ENCODE data around the gene MPPED2. TPM values are rescaled to one million over a fixed set of nuclear protein-coding genes. Genes with fewer than 3 reads are reported as not detected.

MPPED2 gene
- total RNA-seq, 1 experiment from 2014 or later = 2.4 TPM

DNA sequence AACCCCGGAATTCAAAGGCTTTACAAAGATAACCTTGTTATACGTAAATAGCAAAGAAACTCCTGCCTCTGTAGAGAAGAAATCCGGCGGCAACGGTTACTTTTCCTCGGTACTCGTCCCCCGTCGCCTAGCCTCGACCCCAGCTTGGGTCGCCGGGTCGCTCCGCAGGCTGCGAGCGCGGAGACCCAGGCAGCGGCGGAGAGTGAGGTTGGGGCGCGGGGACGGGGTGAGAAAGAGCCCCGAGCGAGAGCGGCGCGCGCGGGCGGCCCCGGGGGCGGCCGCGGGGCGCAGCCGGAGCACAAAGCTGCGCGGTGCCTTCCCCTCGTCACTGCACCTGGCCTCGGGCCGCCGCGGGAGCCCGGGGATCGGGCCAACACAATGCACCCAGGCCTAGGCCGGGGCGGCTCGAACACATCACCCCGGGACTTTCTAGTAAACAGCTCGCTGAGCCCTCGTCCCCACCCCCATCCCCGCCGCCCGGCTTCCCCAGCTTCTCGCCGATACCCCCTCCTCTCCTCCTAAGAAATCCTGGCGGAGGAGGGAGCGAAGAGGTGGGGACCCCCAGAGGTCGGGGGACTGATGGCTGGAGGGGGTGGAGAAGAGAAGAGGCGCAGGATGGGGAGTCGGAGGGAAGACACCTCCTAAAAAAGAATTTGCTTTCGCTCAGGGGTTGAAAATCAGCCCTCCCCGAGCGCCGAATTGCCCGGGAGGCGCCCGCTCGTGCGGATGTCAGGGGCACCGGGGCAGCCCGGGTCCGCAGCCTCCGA is 845 bp downstream of the MPPED2 start (continued):
- TF ChIP-seq, protein P1, sequence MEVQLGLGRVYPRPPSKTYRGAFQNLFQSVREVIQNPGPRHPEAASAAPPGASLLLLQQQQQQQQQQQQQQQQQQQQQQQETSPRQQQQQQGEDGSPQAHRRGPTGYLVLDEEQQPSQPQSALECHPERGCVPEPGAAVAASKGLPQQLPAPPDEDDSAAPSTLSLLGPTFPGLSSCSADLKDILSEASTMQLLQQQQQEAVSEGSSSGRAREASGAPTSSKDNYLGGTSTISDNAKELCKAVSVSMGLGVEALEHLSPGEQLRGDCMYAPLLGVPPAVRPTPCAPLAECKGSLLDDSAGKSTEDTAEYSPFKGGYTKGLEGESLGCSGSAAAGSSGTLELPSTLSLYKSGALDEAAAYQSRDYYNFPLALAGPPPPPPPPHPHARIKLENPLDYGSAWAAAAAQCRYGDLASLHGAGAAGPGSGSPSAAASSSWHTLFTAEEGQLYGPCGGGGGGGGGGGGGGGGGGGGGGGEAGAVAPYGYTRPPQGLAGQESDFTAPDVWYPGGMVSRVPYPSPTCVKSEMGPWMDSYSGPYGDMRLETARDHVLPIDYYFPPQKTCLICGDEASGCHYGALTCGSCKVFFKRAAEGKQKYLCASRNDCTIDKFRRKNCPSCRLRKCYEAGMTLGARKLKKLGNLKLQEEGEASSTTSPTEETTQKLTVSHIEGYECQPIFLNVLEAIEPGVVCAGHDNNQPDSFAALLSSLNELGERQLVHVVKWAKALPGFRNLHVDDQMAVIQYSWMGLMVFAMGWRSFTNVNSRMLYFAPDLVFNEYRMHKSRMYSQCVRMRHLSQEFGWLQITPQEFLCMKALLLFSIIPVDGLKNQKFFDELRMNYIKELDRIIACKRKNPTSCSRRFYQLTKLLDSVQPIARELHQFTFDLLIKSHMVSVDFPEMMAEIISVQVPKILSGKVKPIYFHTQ (CRISPR knock-in tag; IDR thresholded peaks at IDR 0.05) = no peak
- TF ChIP-seq TEAD1 (CRISPR knock-in tag; IDR thresholded peaks at IDR 0.05) = no peak

GRCh38 chr11:30583476-30584280 is 2.5 kb downstream of the MPPED2 start:
- CTCF ChIA-PET = no interaction called here
- DNase-seq (ENCODE audit: low spot score) (peak; percentile 35), ATAC-seq (peak; percentile 4)
- TF ChIP-seq, protein P2, sequence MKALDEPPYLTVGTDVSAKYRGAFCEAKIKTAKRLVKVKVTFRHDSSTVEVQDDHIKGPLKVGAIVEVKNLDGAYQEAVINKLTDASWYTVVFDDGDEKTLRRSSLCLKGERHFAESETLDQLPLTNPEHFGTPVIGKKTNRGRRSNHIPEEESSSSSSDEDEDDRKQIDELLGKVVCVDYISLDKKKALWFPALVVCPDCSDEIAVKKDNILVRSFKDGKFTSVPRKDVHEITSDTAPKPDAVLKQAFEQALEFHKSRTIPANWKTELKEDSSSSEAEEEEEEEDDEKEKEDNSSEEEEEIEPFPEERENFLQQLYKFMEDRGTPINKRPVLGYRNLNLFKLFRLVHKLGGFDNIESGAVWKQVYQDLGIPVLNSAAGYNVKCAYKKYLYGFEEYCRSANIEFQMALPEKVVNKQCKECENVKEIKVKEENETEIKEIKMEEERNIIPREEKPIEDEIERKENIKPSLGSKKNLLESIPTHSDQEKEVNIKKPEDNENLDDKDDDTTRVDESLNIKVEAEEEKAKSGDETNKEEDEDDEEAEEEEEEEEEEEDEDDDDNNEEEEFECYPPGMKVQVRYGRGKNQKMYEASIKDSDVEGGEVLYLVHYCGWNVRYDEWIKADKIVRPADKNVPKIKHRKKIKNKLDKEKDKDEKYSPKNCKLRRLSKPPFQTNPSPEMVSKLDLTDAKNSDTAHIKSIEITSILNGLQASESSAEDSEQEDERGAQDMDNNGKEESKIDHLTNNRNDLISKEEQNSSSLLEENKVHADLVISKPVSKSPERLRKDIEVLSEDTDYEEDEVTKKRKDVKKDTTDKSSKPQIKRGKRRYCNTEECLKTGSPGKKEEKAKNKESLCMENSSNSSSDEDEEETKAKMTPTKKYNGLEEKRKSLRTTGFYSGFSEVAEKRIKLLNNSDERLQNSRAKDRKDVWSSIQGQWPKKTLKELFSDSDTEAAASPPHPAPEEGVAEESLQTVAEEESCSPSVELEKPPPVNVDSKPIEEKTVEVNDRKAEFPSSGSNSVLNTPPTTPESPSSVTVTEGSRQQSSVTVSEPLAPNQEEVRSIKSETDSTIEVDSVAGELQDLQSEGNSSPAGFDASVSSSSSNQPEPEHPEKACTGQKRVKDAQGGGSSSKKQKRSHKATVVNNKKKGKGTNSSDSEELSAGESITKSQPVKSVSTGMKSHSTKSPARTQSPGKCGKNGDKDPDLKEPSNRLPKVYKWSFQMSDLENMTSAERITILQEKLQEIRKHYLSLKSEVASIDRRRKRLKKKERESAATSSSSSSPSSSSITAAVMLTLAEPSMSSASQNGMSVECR (CRISPR knock-in tag; IDR thresholded peaks at IDR 0.05; ENCODE audit: borderline replicate concordance) = no peak
- 0 out of 2 replicates have a peak, but pooled peaks have one; percentile 26 for TF ChIP-seq MAX (CRISPR knock-in tag; IDR thresholded peaks at IDR 0.05)
- POLR2A ChIA-PET = no interaction called here
- peak overlapping the region; percentile 86 for H3K4me3 Mint-ChIP-seq
- H3K27me3 Mint-ChIP-seq (ENCODE audit: low read depth) = peaks cover 66% of the 10 kb centered on the region
- peaks cover 6% of the 10 kb centered on the region for H3K36me3 Mint-ChIP-seq
- H3K4me1 Mint-ChIP-seq = peaks cover 26% of the 10 kb centered on the region
- H3K9me3 Mint-ChIP-seq = no peaks in the 10 kb centered on the region
- H3K27ac Mint-ChIP-seq = no peak overlapping the region

- CTCF ChIA-PET = no interaction called here
- DNase-seq (ENCODE audit: low spot score) (no peak), ATAC-seq (no peak)
- H3K9me3 Mint-ChIP-seq = no peaks in the 10 kb centered on the region
- no peak overlapping the region for H3K27ac Mint-ChIP-seq
- peaks cover 14% of the 10 kb centered on the region for H3K36me3 Mint-ChIP-seq
- POLR2A ChIA-PET = no interaction called here
- peaks cover 26% of the 10 kb centered on the region for H3K4me1 Mint-ChIP-seq
- H3K4me3 Mint-ChIP-seq = no peak overlapping the region
- H3K27me3 Mint-ChIP-seq (ENCODE audit: low read depth) = peaks cover 56% of the 10 kb centered on the region
- no peak for TF ChIP-seq CBFB (CRISPR knock-in tag; IDR thresholded peaks at IDR 0.05; ENCODE audit: low read depth)
- no peak for TF ChIP-seq TCF7 (CRISPR knock-in tag; IDR thresholded peaks at IDR 0.05; ENCODE audit: low read depth)
- TF ChIP-seq, protein P3, sequence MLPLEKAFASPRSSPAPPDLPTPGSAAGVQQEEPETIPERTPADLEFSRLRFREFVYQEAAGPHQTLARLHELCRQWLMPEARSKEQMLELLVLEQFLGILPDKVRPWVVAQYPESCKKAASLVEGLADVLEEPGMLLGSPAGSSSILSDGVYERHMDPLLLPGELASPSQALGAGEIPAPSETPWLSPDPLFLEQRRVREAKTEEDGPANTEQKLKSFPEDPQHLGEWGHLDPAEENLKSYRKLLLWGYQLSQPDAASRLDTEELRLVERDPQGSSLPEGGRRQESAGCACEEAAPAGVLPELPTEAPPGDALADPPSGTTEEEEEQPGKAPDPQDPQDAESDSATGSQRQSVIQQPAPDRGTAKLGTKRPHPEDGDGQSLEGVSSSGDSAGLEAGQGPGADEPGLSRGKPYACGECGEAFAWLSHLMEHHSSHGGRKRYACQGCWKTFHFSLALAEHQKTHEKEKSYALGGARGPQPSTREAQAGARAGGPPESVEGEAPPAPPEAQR (CRISPR knock-in tag; IDR thresholded peaks at IDR 0.05) = no peak
- no peak for TF ChIP-seq E2F1 (CRISPR knock-in tag; IDR thresholded peaks at IDR 0.05)
- no peak for TF ChIP-seq FOXK1 (CRISPR knock-in tag; IDR thresholded peaks at IDR 0.05)
- TF ChIP-seq, protein P4, sequence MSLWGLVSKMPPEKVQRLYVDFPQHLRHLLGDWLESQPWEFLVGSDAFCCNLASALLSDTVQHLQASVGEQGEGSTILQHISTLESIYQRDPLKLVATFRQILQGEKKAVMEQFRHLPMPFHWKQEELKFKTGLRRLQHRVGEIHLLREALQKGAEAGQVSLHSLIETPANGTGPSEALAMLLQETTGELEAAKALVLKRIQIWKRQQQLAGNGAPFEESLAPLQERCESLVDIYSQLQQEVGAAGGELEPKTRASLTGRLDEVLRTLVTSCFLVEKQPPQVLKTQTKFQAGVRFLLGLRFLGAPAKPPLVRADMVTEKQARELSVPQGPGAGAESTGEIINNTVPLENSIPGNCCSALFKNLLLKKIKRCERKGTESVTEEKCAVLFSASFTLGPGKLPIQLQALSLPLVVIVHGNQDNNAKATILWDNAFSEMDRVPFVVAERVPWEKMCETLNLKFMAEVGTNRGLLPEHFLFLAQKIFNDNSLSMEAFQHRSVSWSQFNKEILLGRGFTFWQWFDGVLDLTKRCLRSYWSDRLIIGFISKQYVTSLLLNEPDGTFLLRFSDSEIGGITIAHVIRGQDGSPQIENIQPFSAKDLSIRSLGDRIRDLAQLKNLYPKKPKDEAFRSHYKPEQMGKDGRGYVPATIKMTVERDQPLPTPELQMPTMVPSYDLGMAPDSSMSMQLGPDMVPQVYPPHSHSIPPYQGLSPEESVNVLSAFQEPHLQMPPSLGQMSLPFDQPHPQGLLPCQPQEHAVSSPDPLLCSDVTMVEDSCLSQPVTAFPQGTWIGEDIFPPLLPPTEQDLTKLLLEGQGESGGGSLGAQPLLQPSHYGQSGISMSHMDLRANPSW (CRISPR knock-in tag; conservative IDR thresholded peaks at IDR 0.05; ENCODE audit: low read depth) = no peak
- TF ChIP-seq, protein P5, sequence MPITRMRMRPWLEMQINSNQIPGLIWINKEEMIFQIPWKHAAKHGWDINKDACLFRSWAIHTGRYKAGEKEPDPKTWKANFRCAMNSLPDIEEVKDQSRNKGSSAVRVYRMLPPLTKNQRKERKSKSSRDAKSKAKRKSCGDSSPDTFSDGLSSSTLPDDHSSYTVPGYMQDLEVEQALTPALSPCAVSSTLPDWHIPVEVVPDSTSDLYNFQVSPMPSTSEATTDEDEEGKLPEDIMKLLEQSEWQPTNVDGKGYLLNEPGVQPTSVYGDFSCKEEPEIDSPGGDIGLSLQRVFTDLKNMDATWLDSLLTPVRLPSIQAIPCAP (CRISPR knock-in tag; IDR thresholded peaks at IDR 0.05) = no peak
- no peak for TF ChIP-seq ZBTB43 (CRISPR knock-in tag; IDR thresholded peaks at IDR 0.05)
- TF ChIP-seq NFE2L1 (CRISPR knock-in tag; IDR thresholded peaks at IDR 0.05) = no peak
- no peak for TF ChIP-seq ZNF317 (CRISPR knock-in tag; IDR thresholded peaks at IDR 0.05; ENCODE audit: borderline replicate concordance, low read depth)
- no peak for TF ChIP-seq ATF1 (CRISPR knock-in tag; IDR thresholded peaks at IDR 0.05)
Observed at GRCh38 chr11:30582726-30583125, 3.4 kb downstream of the MPPED2 start.
